RWPE1 (cell line): ENCODE results near the gene HLA-DMA.

Experiments
- CTCF ChIA-PET: fragments of 350-600 bp; sonication (Branson Sonifier 250); formaldehyde crosslinking; extraction: SDS; loops from one replicate; lab custom pipeline; 2021; lab: Yijun Ruan, JAX
- POLR2A ChIA-PET: fragments of 400-600 bp; formaldehyde crosslinking; extraction: SDS; loops from one replicate; lab custom pipeline; 2020; ENCODE audit warnings: antibody characterized with exemption; ENCODE audit not compliant: low non-redundant PET; lab: Yijun Ruan, JAX
- DNase-seq: peaks from one replicate; pipeline ENCODE4 v3.0.0; 2012; ENCODE audit warnings: low spot score
- H3K27ac ChIP-seq: fragments of 450-650 bp; 2 replicates; pipeline ENCODE4 v1.5.1; 2017
- TF ChIP-seq, protein P1 (sequence below): fragments of 450-650 bp; conservative IDR thresholded peaks from 2 replicates; pipeline ENCODE4 v1.5.1; 2017; ENCODE audit warnings: low read depth, mild to moderate bottlenecking

HLA-DMA gene

DNA sequence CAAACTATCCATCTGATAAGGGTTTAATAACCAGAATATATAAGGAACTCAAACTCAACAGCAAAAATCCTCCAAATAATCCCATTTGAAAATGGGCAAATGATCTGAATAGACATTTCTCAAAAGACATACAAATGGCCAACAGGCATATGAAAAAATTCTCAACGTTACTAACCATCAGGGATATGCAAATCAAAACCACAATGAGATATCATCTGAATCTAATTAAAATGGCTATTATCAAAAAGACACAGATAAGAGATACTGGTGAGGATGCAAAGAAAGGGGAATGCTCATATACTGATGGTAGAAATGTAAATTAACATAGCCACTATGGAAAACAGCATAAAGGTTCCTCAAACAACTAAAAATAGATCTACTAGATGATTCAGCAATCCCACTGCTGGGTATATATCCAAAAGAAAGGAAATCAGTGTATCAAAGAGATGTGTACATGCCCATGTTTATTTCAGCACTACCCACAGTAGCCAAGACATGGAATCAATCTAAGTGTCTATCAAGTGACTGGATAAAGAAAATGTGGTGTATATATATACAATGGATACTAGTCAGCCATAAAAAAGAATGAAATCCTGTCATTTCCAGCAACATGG is 9.4 kb upstream of the HLA-DMA start:
- H3K27ac ChIP-seq: no peak overlapping the region
- TF ChIP-seq, protein P1, sequence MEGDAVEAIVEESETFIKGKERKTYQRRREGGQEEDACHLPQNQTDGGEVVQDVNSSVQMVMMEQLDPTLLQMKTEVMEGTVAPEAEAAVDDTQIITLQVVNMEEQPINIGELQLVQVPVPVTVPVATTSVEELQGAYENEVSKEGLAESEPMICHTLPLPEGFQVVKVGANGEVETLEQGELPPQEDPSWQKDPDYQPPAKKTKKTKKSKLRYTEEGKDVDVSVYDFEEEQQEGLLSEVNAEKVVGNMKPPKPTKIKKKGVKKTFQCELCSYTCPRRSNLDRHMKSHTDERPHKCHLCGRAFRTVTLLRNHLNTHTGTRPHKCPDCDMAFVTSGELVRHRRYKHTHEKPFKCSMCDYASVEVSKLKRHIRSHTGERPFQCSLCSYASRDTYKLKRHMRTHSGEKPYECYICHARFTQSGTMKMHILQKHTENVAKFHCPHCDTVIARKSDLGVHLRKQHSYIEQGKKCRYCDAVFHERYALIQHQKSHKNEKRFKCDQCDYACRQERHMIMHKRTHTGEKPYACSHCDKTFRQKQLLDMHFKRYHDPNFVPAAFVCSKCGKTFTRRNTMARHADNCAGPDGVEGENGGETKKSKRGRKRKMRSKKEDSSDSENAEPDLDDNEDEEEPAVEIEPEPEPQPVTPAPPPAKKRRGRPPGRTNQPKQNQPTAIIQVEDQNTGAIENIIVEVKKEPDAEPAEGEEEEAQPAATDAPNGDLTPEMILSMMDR: no peak
- no peak for DNase-seq
- ChIA-PET CTCF (interaction anchor here (0.7 to 1.5 kb wide), 2 partner anchors 9 to 50 kb away, joined by 4 to 10 read pairs; partner anchors contain the start of gene HLA-DMA), POLR2A (no interaction called here)

DNA sequence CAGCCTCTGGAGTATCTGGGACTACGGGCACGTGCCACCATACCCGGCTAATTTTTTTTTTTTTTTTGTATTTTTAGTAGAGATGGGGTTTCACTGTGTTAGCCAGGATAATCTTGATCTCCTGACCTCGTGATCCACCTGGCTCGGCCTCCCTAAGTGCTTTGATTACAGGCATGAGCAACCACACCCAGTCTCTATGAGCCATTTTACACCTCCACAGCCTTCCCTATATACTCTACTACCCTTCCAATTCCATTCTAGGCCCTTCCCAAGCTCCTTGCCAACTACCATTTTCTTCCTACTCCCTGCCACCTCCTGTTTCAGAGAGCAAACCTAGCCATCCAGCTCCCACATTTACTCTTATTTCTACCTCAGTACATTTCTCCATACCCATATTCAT is 7.7 kb upstream of the HLA-DMA start:
- TF ChIP-seq, protein P1: no peak

DNA sequence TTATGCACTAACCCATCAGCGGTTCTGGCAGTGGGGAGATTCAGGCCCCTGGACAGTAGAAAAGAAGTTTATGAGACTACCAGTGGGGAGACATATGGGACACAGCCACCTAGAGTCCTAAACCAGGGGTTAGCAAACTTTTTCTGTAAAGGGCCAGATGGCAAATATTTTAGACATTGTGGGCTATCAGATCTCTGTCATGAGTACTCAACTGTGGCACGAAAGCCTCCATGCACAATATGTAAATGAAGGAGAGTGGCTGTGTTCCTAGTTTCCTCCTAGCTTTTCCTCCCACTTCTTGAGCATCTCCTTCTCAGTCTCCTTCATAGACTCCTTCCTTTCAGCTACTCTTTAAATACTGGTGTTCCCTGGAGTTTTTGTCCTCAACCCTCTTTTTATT is 3.3 kb upstream of the HLA-DMA start:
- POLR2A ChIA-PET: no interaction called here
- no peak overlapping the region for H3K27ac ChIP-seq
- CTCF ChIA-PET: interaction anchor here (1.4 kb wide), 1 partner anchor 11 kb away, joined by 3 read pairs; no protein-coding TSS in a partner anchor
- TF ChIP-seq, protein P1: no peak
- DNase-seq: no peak

More for the DNA sequence above, 7.7 kb upstream of the HLA-DMA start:
- no peak overlapping the region for H3K27ac ChIP-seq
- CTCF ChIA-PET: no interaction called here
- POLR2A ChIA-PET: no interaction called here
- no peak for DNase-seq

DNA sequence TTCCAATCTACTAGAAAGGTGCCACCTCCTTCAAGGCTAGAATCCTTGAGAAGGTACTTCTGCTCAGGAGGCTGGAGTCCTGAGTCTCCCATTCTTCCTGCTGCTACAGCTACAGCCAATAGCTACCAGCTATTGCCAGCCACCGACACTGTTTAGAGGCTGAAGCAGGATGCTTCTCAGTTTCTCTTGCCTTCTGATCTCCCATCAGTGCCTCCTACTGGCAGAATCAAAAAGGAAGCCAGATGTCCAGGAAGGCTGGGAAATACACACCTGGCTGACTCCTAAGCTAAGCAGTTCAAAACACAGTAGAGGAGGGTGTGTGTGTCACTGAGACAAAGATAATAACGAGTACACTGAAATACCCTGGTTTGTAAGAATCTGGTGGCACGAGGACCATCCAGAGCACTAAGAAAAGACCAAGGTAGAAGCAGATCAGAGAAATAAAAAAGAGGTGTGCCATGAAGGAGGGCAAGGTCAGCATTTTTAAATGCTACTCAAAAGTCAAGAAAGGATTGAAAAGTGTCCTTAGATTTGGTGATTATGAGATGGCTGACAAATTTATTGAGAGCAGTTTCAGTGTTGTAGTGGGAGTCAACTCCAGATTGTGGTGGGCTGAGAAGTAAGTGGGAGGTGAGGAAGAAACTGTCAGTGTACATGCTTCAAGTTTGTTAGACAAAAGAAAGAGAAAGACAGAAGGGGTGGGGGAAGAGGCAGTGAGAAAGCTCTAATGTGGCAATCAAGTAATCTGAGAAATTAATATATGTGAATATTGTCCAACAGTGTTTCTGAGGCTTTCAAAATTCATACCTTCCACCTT is 2.3 kb upstream of the HLA-DMA start:
- POLR2A ChIA-PET: interaction anchor here (0.7 kb wide), 1 partner anchor 65 kb away, joined by 5 read pairs; no protein-coding TSS in a partner anchor
- H3K27ac ChIP-seq: no peak overlapping the region
- CTCF ChIA-PET: interaction anchor here (0.6 to 1.4 kb wide), 3 partner anchors 13 to 87 kb away, joined by 3 to 4 read pairs (median 4); partner anchors contain the start of gene BRD2
- no peak for DNase-seq
- TF ChIP-seq, protein P1: no peak

DNA sequence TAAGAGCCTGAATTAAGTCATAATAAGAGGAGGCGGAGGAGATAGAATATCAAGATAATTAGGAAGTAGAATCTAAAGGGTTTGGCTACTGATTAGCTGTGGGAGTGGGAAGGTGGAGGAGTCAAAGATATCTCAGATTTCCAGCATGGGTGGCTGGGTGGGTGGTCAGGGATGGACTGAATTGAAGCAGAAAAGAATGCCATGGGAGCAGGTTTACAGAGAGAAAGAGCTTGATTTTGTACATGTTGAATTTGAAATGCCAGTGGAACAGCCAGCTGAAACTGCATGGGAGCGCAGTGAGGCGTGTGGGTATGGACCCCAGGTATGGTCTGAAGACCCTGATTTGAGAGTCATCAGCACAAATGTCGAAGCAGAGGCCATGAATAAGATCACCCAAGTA is 1.4 kb upstream of the HLA-DMA start:
- no peak overlapping the region for H3K27ac ChIP-seq

DNA sequence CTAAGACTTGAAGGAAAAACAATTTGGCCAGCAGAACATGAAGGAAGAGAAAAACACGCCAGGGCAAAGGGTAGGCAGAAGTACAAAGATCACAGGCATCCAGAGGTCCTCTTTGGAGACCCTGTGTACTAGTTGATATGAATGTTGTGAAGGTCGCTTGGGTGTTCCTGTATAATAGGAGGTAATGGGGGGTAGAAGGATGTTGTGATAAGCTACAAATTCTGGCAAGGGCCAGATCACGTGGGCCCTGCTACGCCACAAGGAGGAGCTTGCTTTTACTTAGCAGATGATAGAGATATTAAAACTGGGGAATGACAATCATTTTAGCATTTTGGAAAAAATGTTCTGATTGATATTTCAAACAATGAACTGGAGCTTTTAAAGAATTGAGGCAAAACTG is 878 bp upstream of the HLA-DMA start:
- no peak for DNase-seq
- TF ChIP-seq, protein P1: no peak
- no peak overlapping the region for H3K27ac ChIP-seq
- ChIA-PET POLR2A (interaction anchor here (0.7 kb wide), 1 partner anchor 18 kb away, joined by 3 read pairs; no protein-coding TSS in a partner anchor), CTCF (interaction anchor here (0.6 to 1.7 kb wide), 8 partner anchors 9 to 1184 kb away, joined by 3 to 10 read pairs (median 4); partner anchors contain the start of gene BRD2)

More for the DNA sequence above, 1.4 kb upstream of the HLA-DMA start:
- DNase-seq: no peak
- ChIA-PET CTCF (interaction anchor here (0.8 to 1.7 kb wide), 4 partner anchors 9 to 1183 kb away, joined by 3 to 10 read pairs (median 4); partner anchors contain the start of gene BRD2), POLR2A (no interaction called here)
- TF ChIP-seq, protein P1: no peak
